NCI-H510A treated with DMSO at 0.1 percent for 48 hours (cell line): ENCODE results near the gene TRIM25.

Experiments
- DNase-seq: peaks from one replicate; lab custom pipeline; 2025; lab: John Stamatoyannopoulos, UW

Gene TRIM25

DNA sequence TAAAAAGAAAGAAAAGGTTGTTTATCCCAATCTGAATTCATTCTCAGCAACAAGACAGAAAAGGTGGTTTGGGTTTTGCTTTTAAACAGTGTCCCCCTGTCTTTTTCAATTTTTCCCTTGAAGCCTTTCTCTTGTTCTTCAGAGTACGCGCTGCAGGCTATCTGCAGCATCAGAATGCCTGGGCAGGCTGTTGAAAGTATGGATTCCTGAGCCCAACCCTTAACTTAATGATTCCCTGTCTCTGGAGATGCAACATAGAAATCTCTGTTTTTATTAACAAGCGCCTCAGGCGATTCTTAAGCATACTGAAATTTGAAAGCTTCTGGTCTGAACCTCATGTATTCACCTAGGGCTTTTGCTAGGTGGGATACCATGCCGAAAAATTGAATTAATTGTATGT is 47.8 kb downstream of the TRIM25 start:
- DNase-seq: no peak

DNA sequence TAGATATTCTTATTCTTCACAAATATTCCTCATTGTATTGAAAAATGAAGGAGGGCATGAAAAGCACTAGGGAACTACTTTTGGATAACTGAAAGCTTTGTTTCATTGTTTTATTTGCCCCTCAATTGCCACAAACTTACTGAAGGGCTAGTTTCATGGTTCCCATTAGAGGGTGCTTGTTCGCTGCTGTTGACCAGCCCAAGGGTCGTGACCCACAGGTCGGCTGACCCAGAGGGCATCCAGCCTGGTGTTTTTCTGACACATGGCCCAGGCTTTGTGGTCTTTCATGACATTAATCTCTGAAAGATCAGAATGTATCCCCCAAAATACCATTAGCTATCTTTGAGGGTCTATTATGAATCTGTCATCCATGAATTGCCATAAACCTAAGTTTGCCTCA is 49.9 kb downstream of the TRIM25 start:
- no peak for DNase-seq

- DNase-seq: no peak
Observed at GRCh38 chr17:56861899-56862298, 52.0 kb downstream of the TRIM25 start.

DNA sequence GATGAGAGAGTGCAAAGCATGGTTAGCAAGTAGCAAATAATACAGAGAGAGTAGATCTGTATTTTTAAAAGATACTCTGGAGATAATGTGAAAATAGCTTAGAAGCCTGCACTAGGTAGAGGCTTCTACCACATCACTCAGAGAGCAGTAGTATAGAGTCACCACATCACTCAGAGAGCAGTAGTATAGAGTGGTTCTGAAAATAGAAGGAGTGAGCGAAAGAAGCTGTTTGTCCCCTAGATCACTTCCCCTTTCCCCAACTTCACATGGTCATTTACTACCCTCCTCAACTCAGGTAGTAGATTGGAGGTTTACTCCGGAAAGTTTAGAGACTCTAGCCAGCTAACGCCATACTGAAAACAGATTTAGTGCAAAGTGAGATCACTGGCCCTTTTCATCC is 62.8 kb downstream of the TRIM25 start:
- no peak for DNase-seq

- DNase-seq: no peak
Observed at GRCh38 chr17:56850591-56850990, 63.3 kb downstream of the TRIM25 start.

DNA sequence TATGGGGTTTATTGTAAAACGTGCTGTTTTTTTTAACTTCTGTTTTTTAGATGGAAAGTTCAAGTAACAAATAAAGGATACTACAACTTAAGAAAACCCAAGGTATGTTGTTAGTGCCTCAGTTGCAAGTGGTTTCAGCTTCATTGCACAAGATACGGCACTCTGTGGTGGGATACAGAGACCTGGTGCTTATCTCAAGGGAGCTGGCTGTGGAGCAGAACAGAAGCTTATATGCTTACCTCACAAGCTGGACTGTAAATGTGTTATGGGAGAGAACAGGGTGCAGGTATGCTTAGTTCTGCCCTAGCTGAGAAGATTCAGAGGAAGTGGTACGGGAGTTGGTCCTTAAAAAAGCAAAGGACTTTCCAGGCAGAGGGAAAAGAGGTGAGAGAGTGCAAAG is 64.7 kb downstream of the TRIM25 start:
- DNase-seq: no peak

DNA sequence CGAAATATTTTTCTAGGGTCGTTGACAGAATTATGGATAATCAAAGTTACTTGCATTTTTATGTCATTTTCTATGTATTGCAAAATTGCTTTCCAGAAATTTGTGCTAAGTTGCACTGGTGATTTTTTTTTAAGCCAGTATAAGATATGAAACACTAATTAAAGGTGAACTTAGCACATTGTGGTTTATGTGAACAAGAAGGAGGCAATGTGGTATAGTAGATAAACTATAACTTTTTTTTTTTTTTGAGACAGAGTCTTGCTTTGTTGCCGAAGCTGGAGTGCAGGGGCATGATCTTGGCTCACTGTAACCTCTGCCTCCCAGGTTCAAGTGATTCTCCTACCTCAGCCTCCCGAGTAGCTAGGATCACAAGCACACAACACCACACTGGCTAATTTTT is 66.7 kb downstream of the TRIM25 start:
- DNase-seq: no peak

GRCh38 chr17:56845934-56846333 is 67.9 kb downstream of the TRIM25 start:
- DNase-seq: no peak

GRCh38 chr17:56842577-56842976 is 71.3 kb downstream of the TRIM25 start:
- no peak for DNase-seq

DNA sequence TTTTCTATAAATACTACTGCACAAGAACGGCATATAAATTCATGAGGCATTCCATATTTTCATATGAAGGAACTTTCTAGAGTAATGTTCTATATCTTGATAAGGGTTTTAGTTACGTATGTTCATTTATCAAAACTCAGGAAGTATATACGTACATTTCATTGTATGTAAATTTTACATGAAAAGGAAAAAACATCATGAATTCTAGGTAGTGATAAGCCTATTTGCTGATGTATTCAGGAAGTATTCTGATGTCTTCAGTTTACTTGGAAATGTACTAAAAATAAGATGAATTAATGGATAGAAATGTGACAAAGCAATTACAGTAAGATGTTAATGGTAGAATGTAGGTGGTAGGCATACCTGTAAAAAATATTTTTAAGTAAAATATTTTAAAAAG is 75.2 kb downstream of the TRIM25 start:
- DNase-seq: no peak
